K562 (cell line): ENCODE results near the gene CUX1. TPM values are rescaled to one million over a fixed set of nuclear protein-coding genes. Genes with fewer than 3 reads are reported as not detected.

Source experiments
- CEBPZ ChIP-seq: fragments of 150-350 bp; IDR thresholded peaks from 2 replicates; pipeline ENCODE4 v1.6.1; 2014; ENCODE audit warnings: low read depth, mild to moderate bottlenecking, low read length, borderline replicate concordance
- DACH1 ChIP-seq: fragments of 450-650 bp; IDR thresholded peaks from 2 replicates; pipeline ENCODE4 v1.6.1; 2018; ENCODE audit not compliant: partially characterized antibody
- NFYB ChIP-seq: IDR thresholded peaks from 2 replicates; pipeline ENCODE4 v1.6.1; 2011; ENCODE audit warnings: mild to moderate bottlenecking, moderate library complexity; ENCODE audit not compliant: insufficient read length; ENCODE audit errors: extremely low read depth
- REST ChIP-seq, 2 experiments: fragments of 450-650 bp; formaldehyde crosslinking in 1 of 2; IDR thresholded peaks; 2 replicates each; pipeline versions ENCODE4 v1.4.0 to v1.6.1; 2014 to 2020; ENCODE audit warnings: mild to moderate bottlenecking in 2 of 2, borderline replicate concordance in 1 of 2, low read depth in 1 of 2
- TFAP4 ChIP-seq: sonication (generic); formaldehyde crosslinking; IDR thresholded peaks from 2 replicates; pipeline ENCODE4 v1.8.0; 2022; ENCODE audit warnings: missing genetic modification reagents, mild to moderate bottlenecking, moderate library complexity, borderline replicate concordance
- polyA plus RNA-seq, 8 experiments: library from polyadenylated mRNA; depleted of rRNA in 4 of 8; stranded (reverse) in 5 of 8; unstranded in 3 of 8; fragments of >200 nt; fragmentation: Nextera tagmentation in 2 of 8; fragmentation: Illumina TruSeq in 1 of 8; extraction: Ambion mirVana in 2 of 8; extraction: Trizol in 1 of 8; gene quantifications; 2 replicates each; pipeline versions ENCODE4 v1.2.1 to v1.2.3, GENCODE V29; 2011 to 2014; ENCODE audit warnings: inconsistent platforms in 1 of 8, missing spikeins in 1 of 8
- total RNA-seq, 7 experiments: library from RNA; depleted of rRNA in 6 of 7; stranded (reverse); fragments of >200 nt in 6 of 7; fragmentation: Illumina TruSeq in 2 of 7; extraction: Trizol in 2 of 7; gene quantifications; 2 replicates each; pipeline versions ENCODE4 v1.2.1 to v1.2.3, GENCODE V29; 2011 to 2021; ENCODE audit warnings: low replicate concordance in 1 of 7
- TF ChIP-seq, protein P1 (sequence below), 2 experiments: fragments of 250-450 bp in 1 of 2; fragments of 450-650 bp in 1 of 2; sonication (Bioruptor Pico) in 1 of 2; IDR thresholded peaks; 2 replicates each; pipeline versions ENCODE4 v1.6.1 to v1.8.0; 2016 to 2021; ENCODE audit warnings: mild to moderate bottlenecking in 2 of 2, moderate library complexity in 2 of 2, missing compliant biosample characterization in 1 of 2, missing genetic modification characterization in 1 of 2
- TF ChIP-seq, protein P2 (sequence below): fragments of 150-350 bp; conservative IDR thresholded peaks from 2 replicates; pipeline ENCODE4 v1.6.1; 2014; ENCODE audit warnings: low read length

Gene CUX1
- total and polyA plus RNA-seq, 9 of the 15 experiments (the other 6 are each of a cell fraction or from before 2014, with no cell fraction given): 3.6 to 55.3 (median 25.2) TPM

- TF ChIP-seq CEBPZ: no peak
- peak; percentile 10 for TF ChIP-seq NFYB
- TF ChIP-seq DACH1: no peak
- TF ChIP-seq REST (IDR thresholded peaks at IDR 0.05; ENCODE audit: borderline replicate concordance): peak; percentile 54
- no peak for TF ChIP-seq REST (CRISPR knock-in tag; IDR thresholded peaks at IDR 0.05; ENCODE audit: low read depth)
- TF ChIP-seq TFAP4: peak; percentile 41; the same call in 1 of the 2 replicates
- TF ChIP-seq, protein P1, sequence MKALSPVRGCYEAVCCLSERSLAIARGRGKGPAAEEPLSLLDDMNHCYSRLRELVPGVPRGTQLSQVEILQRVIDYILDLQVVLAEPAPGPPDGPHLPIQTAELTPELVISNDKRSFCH (CRISPR knock-in tag; IDR thresholded peaks at IDR 0.05): no peak
- TF ChIP-seq, protein P1 (tag; IDR thresholded peaks at IDR 0.05): no peak
- TF ChIP-seq, protein P2, sequence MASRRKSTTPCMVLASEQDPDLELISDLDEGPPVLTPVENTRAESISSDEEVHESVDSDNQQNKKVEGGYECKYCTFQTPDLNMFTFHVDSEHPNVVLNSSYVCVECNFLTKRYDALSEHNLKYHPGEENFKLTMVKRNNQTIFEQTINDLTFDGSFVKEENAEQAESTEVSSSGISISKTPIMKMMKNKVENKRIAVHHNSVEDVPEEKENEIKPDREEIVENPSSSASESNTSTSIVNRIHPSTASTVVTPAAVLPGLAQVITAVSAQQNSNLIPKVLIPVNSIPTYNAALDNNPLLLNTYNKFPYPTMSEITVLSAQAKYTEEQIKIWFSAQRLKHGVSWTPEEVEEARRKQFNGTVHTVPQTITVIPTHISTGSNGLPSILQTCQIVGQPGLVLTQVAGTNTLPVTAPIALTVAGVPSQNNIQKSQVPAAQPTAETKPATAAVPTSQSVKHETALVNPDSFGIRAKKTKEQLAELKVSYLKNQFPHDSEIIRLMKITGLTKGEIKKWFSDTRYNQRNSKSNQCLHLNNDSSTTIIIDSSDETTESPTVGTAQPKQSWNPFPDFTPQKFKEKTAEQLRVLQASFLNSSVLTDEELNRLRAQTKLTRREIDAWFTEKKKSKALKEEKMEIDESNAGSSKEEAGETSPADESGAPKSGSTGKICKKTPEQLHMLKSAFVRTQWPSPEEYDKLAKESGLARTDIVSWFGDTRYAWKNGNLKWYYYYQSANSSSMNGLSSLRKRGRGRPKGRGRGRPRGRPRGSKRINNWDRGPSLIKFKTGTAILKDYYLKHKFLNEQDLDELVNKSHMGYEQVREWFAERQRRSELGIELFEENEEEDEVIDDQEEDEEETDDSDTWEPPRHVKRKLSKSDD: no peak
Observed at GRCh38 chr7:102273749-102274712, 456.6 kb downstream of the CUX1 start (continued).
